HG03378 (cell line): Measurements from ENCODE around the gene SUSD4.
A peak's percentile ranks its signal among the peaks of the same experiment; 100 is the strongest.
"Not testable (repeated sequence)": the region's sequence is repeated elsewhere in the genome, so short reads cannot be mapped to it uniquely, and the experiment has no call there.

ENCODE experiments used
- ATAC-seq: cut with Tn5 transposase; IDR thresholded peaks from one replicate; pipeline ENCODE4 v1.9.1; 2021; ENCODE audit warnings: mild to moderate bottlenecking, moderate library complexity; ENCODE audit not compliant: unreplicated experiment

The SUSD4 gene

GRCh38 chr1:223257856-223258550 is 106.0 kb downstream of the SUSD4 start:
- ATAC-seq: no peak

- no peak for ATAC-seq
These were observed 107.9 kb downstream of the SUSD4 start for GRCh38 chr1:223256034-223256433.

- ATAC-seq: no peak
These were observed 110.1 kb downstream of the SUSD4 start for GRCh38 chr1:223253916-223254315.

GRCh38 chr1:223251387-223251786 is 112.6 kb downstream of the SUSD4 start:
- not testable (repeated sequence) for ATAC-seq

- no peak for ATAC-seq
These were observed 113.4 kb downstream of the SUSD4 start for GRCh38 chr1:223250632-223251015.

GRCh38 chr1:223249854-223250631 is 113.9 kb downstream of the SUSD4 start:
- ATAC-seq: no peak

GRCh38 chr1:223248770-223249140 is 115.2 kb downstream of the SUSD4 start:
- ATAC-seq: no peak

GRCh38 chr1:223248001-223248769 is 115.8 kb downstream of the SUSD4 start:
- ATAC-seq: no peak

GRCh38 chr1:223246476-223247112 is 117.4 kb downstream of the SUSD4 start:
- ATAC-seq: no peak

- ATAC-seq: no peak
These were observed 118.0 kb downstream of the SUSD4 start for GRCh38 chr1:223245983-223246382.

GRCh38 chr1:223245411-223245810 is 118.6 kb downstream of the SUSD4 start:
- no peak for ATAC-seq

GRCh38 chr1:223244366-223245103 is 119.4 kb downstream of the SUSD4 start:
- ATAC-seq: peak; percentile 71

GRCh38 chr1:223243441-223244050 is 120.4 kb downstream of the SUSD4 start:
- ATAC-seq: no peak

- ATAC-seq: no peak
These were observed 121.0 kb downstream of the SUSD4 start for GRCh38 chr1:223242971-223243370.

GRCh38 chr1:223242382-223242955 is 121.5 kb downstream of the SUSD4 start:
- no peak for ATAC-seq

- ATAC-seq: no peak
These were observed 123.9 kb downstream of the SUSD4 start for GRCh38 chr1:223240122-223240521.

GRCh38 chr1:223235091-223235490 is 128.9 kb downstream of the SUSD4 start:
- no peak for ATAC-seq

GRCh38 chr1:223234534-223234933 is 129.4 kb downstream of the SUSD4 start:
- ATAC-seq: no peak

- ATAC-seq: no peak
These were observed 129.8 kb downstream of the SUSD4 start for GRCh38 chr1:223234170-223234514.
